Trophoblast cell (in vitro differentiated cells and primary cell): Measurements from ENCODE around the gene CCDC63.

Source experiments
- DNase-seq, 2 donors: peaks; one replicate each; pipeline ENCODE4 v3.0.0-alpha.2; 2016
- H2AFZ ChIP-seq: 2 replicates; pipeline ENCODE4 v1.6.1; 2013; ENCODE audit warnings: low read length, moderate library complexity, mild to moderate bottlenecking; ENCODE audit not compliant: insufficient read depth, poor library complexity
- H2AK5ac ChIP-seq: 2 replicates; pipeline ENCODE4 v1.6.1; 2013; ENCODE audit warnings: mild to moderate bottlenecking, low read length
- H2BK120ac ChIP-seq: 2 replicates; pipeline ENCODE4 v1.6.1; 2013; ENCODE audit warnings: low read length, mild to moderate bottlenecking, moderate library complexity; ENCODE audit not compliant: insufficient read depth, poor library complexity
- H2BK12ac ChIP-seq: 2 replicates; pipeline ENCODE4 v1.6.1; 2013; ENCODE audit warnings: mild to moderate bottlenecking, low read length, moderate library complexity
- H2BK5ac ChIP-seq: 2 replicates; pipeline ENCODE4 v1.6.1; 2013; ENCODE audit warnings: low read length, low read depth, moderate library complexity, mild to moderate bottlenecking; ENCODE audit not compliant: poor library complexity
- H3K14ac ChIP-seq: 2 replicates; pipeline ENCODE4 v1.6.1; 2013; ENCODE audit warnings: mild to moderate bottlenecking, low read length
- H3K18ac ChIP-seq: 2 replicates; pipeline ENCODE4 v1.6.1; 2013; ENCODE audit warnings: mild to moderate bottlenecking, low read length
- H3K23ac ChIP-seq: 2 replicates; pipeline ENCODE4 v1.6.1; 2013; ENCODE audit warnings: low read length
- H3K27ac ChIP-seq: 2 replicates; pipeline ENCODE4 v1.5.1; 2013; ENCODE audit warnings: low read depth, mild to moderate bottlenecking, inconsistent platforms, low read length, moderate library complexity
- H3K27me3 ChIP-seq: 2 replicates; pipeline ENCODE4 v1.6.1; 2013; ENCODE audit warnings: inconsistent platforms, mild to moderate bottlenecking, low read length, moderate library complexity; ENCODE audit not compliant: insufficient read depth
- H3K36me3 ChIP-seq, 2 experiments: 1 replicate in 1 of 2; 2 replicates in 1 of 2; pipeline ENCODE4 v1.6.1; 2013; ENCODE audit warnings: low read length in 2 of 2, mild to moderate bottlenecking in 2 of 2, moderate library complexity in 1 of 2; ENCODE audit not compliant: insufficient read depth in 2 of 2, control insufficient read depth in 1 of 2
- H3K4ac ChIP-seq: 2 replicates; pipeline ENCODE4 v1.6.1; 2013; ENCODE audit warnings: low read depth, mild to moderate bottlenecking, low read length, moderate library complexity
- H3K4me1 ChIP-seq, 2 experiments: 1 replicate in 1 of 2; 2 replicates in 1 of 2; pipeline ENCODE4 v1.6.1; 2013; ENCODE audit warnings: low read length in 2 of 2, mild to moderate bottlenecking in 2 of 2, moderate library complexity in 1 of 2; ENCODE audit not compliant: insufficient read depth in 2 of 2, control insufficient read depth in 1 of 2
- H3K4me2 ChIP-seq: 2 replicates; pipeline ENCODE4 v1.6.1; 2013; ENCODE audit warnings: inconsistent platforms, mild to moderate bottlenecking, low read length, moderate library complexity
- H3K4me3 ChIP-seq: 2 replicates; pipeline ENCODE4 v1.5.1; 2013; ENCODE audit warnings: mild to moderate bottlenecking, low read depth, low read length, inconsistent platforms
- H3K79me1 ChIP-seq: one replicate; pipeline ENCODE4 v1.6.1; 2013; ENCODE audit warnings: low read length
- H3K79me2 ChIP-seq: 2 replicates; pipeline ENCODE4 v1.6.1; 2013; ENCODE audit warnings: low read length, mild to moderate bottlenecking; ENCODE audit not compliant: control insufficient read depth, insufficient read depth, poor library complexity
- H3K9ac ChIP-seq: 2 replicates; pipeline ENCODE4 v1.6.1; 2013; ENCODE audit warnings: mild to moderate bottlenecking, low read length
- H3K9me3 ChIP-seq: 2 replicates; pipeline ENCODE4 v1.6.1; 2013; ENCODE audit warnings: low read depth, mild to moderate bottlenecking, control low read depth, inconsistent platforms, low read length; ENCODE audit not compliant: insufficient read depth
- H4K12ac ChIP-seq: 2 replicates; pipeline ENCODE4 v1.6.1; 2013; ENCODE audit warnings: low read depth, mild to moderate bottlenecking, low read length, moderate library complexity
- H4K8ac ChIP-seq: 2 replicates; pipeline ENCODE4 v1.6.1; 2013; ENCODE audit warnings: low read depth, mild to moderate bottlenecking, low read length, moderate library complexity
- H4K91ac ChIP-seq: one replicate; pipeline ENCODE4 v1.6.1; 2013; ENCODE audit warnings: low read depth, mild to moderate bottlenecking, low read length, moderate library complexity
- WGBS: extraction: QIAGEN DNeasy Blood & Tissue Kit; methylation state at CpG from one replicate; pipeline ENCODE4 v1.1.7; 2013; ENCODE audit warnings: missing lambda C conversion rate; ENCODE audit not compliant: insufficient read length, insufficient coverage; ENCODE audit errors: extremely low coverage; 5-methylcytosine and 5-hydroxymethylcytosine counted together

The CCDC63 gene

DNA sequence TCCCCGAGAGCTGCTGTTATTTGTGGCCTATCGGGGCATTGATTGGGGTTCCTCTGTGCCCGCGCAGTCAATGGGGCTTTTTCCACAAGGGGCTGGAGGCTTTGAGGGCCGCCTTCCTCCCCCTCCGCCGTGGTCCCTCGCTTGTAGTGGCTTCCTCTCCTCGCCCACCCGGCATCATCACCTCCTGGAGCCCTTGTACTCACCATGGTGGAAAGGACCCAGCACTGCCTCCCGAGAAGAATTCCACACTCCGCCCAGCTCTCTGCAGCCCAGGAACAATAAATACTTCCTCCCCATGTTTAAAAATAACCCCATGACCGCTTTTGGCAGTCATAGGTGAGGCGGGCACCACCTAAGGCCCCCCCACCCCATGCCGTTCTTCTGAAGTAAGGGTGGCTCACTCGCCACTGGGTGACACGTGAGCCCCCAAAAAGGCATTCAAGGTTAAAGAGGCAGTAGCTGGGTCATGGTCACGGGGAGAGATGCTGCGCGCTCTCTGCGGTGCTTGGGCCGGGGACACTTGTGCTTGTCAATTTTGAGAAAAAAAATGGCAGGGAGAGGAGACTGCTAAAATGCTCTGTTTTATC lies 73.6 kb downstream of the CCDC63 start, which contains the start of gene MYL2:
Gene MYL2, minus strand, starts transcription at position 256 of the 587 bp plus-strand sequence. Its CDS starts 50 bp downstream, at position 206.
- H2BK12ac ChIP-seq: no peak within 1 kb of the TSS

DNA sequence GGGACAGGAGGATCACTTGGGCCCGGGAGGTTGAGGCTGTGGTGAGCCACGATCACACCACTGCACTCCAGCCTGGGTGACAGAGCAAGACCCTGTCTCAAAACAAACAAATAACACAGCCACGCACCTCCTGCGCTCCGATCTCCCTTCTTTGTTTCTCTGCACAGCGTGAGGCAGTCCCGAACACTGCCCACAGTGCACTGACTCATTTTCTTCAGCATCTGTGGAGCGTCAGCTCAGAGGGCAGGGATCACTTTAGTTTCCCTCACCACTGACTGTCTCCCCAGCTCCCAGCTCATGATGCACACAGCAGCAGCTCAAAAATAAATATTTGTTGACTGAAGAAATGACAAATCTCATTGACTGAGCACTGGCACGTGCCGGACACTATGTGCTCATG lies 74.5 kb downstream of the CCDC63 start:
- WGBS: no CpG with 5 or more reads among the region's 10 CpGs
- no peaks in the 10 kb centered on the region for H3K36me3 ChIP-seq
- DNase-seq: no peak
- H2AFZ ChIP-seq: no peak overlapping the region
- no peak overlapping the region for H4K8ac ChIP-seq
- H3K4me3 ChIP-seq: no peak overlapping the region
- no peak overlapping the region for H2BK12ac ChIP-seq
- H3K14ac ChIP-seq: no peak overlapping the region
- H3K4me2 ChIP-seq: no peak overlapping the region
- no peak overlapping the region for H4K12ac ChIP-seq
- H3K4me1 ChIP-seq: peaks cover 0 to 2% of the 10 kb centered on the region in 2 experiments
- no peaks in the 10 kb centered on the region for H3K27me3 ChIP-seq
- no peak overlapping the region for H2BK5ac ChIP-seq
- no peak overlapping the region for H3K18ac ChIP-seq
- no peak overlapping the region for H2AK5ac ChIP-seq
- no peak overlapping the region for H3K27ac ChIP-seq
- H3K4ac ChIP-seq: no peak overlapping the region
- H3K9me3 ChIP-seq: no peaks in the 10 kb centered on the region
- H2BK120ac ChIP-seq: no peak overlapping the region
- no peak overlapping the region for H4K91ac ChIP-seq
- H3K9ac ChIP-seq: no peak overlapping the region
- no peaks in the 10 kb centered on the region for H3K79me1 ChIP-seq
- no peaks in the 10 kb centered on the region for H3K79me2 ChIP-seq
- no peak overlapping the region for H3K23ac ChIP-seq

More for the DNA sequence above, 73.6 kb downstream of the CCDC63 start, which contains the start of gene MYL2:
- no peak within 1 kb of the TSS for H2BK5ac ChIP-seq
- no peaks in the 10 kb centered on the region for H3K27me3 ChIP-seq
- no peaks in the 10 kb centered on the region for H3K9me3 ChIP-seq
- WGBS: no CpG with 5 or more reads among the region's 22 CpGs
- H2AFZ ChIP-seq: no peak within 1 kb of the TSS
- no peak within 1 kb of the TSS for H3K4me3 ChIP-seq
- no peaks in the 10 kb centered on the region for H3K79me2 ChIP-seq
- no peak within 1 kb of the TSS for H2BK120ac ChIP-seq
- no peak within 1 kb of the TSS for H2AK5ac ChIP-seq
- H3K27ac ChIP-seq: no peak within 1 kb of the TSS
- H3K4me2 ChIP-seq: no peak within 1 kb of the TSS
- no peak for DNase-seq
- H3K36me3 ChIP-seq: no peaks in the 10 kb centered on the region
- H4K91ac ChIP-seq: no peak within 1 kb of the TSS
- H3K23ac ChIP-seq: no peak within 1 kb of the TSS
- no peak within 1 kb of the TSS for H3K14ac ChIP-seq
- H3K79me1 ChIP-seq: no peaks in the 10 kb centered on the region
- H4K12ac ChIP-seq: no peak within 1 kb of the TSS
- no peak within 1 kb of the TSS for H3K4ac ChIP-seq
- peaks cover 0 to 2% of the 10 kb centered on the region in 2 experiments for H3K4me1 ChIP-seq
- H3K18ac ChIP-seq: no peak within 1 kb of the TSS
- no peak within 1 kb of the TSS for H4K8ac ChIP-seq
- H3K9ac ChIP-seq: no peak within 1 kb of the TSS

DNA sequence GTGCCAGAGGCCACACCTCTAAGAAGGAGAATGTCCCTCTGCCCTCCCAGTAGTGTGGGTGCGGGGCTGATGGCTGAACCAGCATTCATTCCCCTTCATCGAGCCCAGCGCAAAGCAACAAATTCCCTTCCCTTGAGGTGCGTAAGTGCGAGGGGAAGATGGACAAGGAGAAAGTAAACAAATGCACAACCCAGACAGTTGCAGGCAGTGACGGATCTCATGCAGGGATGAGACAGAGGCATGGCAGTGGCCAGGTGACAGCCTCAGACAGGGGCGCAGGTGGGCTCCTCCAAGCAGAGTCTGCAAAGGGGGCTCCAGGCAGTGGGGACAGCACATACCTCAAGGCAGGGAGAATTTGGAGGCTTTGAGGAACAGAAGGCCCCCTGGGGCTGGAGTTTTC lies 75.9 kb downstream of the CCDC63 start:
- DNase-seq: no peak
- H3K27me3 ChIP-seq: no peaks in the 10 kb centered on the region
- H2BK12ac ChIP-seq: no peak overlapping the region
- no peak overlapping the region for H2AK5ac ChIP-seq
- H4K91ac ChIP-seq: no peak overlapping the region
- no peak overlapping the region for H2BK120ac ChIP-seq
- H3K4me2 ChIP-seq: no peak overlapping the region
- no peak overlapping the region for H2BK5ac ChIP-seq
- H3K9me3 ChIP-seq: no peaks in the 10 kb centered on the region
- no CpG with 5 or more reads among the region's 7 CpGs for WGBS
- no peak overlapping the region for H3K23ac ChIP-seq
- no peak overlapping the region for H3K9ac ChIP-seq
- no peaks in the 10 kb centered on the region for H3K36me3 ChIP-seq
- no peak overlapping the region for H3K4me3 ChIP-seq
- H4K12ac ChIP-seq: no peak overlapping the region
- H3K79me2 ChIP-seq: no peaks in the 10 kb centered on the region
- H3K79me1 ChIP-seq: no peaks in the 10 kb centered on the region
- no peak overlapping the region for H3K14ac ChIP-seq
- no peak overlapping the region for H3K27ac ChIP-seq
- H3K4ac ChIP-seq: no peak overlapping the region
- peaks cover 0 to 2% of the 10 kb centered on the region in 2 experiments for H3K4me1 ChIP-seq
- H3K18ac ChIP-seq: no peak overlapping the region
- no peak overlapping the region for H2AFZ ChIP-seq
- no peak overlapping the region for H4K8ac ChIP-seq

DNA sequence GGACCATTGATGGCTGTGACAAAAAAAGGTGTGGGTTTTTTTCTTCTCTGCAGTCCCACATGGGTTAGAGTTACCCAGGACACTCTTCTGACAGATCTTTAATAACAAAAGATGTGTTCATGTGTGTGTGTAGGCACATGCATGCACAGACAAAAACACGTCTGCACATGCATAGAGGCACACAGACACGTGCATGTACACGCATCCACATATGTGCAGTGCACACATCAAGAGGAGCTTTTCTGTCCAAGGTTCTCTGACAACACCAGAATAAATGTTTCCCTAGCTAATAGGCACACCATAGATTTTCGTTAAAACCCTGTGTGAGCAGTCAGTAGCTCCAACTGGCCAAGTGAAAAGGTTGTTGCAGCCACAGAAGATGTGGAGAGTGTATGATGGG lies 76.4 kb downstream of the CCDC63 start:
- no peak overlapping the region for H3K4me3 ChIP-seq
- no CpG with 5 or more reads among the region's 4 CpGs for WGBS

More for the DNA sequence above, 76.4 kb downstream of the CCDC63 start:
- Histone ChIP-seq H3K14ac (no peak overlapping the region), H3K27ac (no peak overlapping the region), H4K12ac (no peak overlapping the region), H3K36me3 (no peaks in the 10 kb centered on the region), H3K9me3 (no peaks in the 10 kb centered on the region), H2AFZ (no peak overlapping the region), H4K91ac (no peak overlapping the region), H3K23ac (no peak overlapping the region), H2AK5ac (no peak overlapping the region), H3K18ac (no peak overlapping the region), H2BK120ac (no peak overlapping the region), H4K8ac (no peak overlapping the region), H3K27me3 (no peaks in the 10 kb centered on the region), H3K79me2 (no peaks in the 10 kb centered on the region), H3K79me1 (no peaks in the 10 kb centered on the region), H3K4me2 (no peak overlapping the region), H2BK12ac (no peak overlapping the region), H3K9ac (no peak overlapping the region), H2BK5ac (no peak overlapping the region), H3K4ac (no peak overlapping the region), H3K4me1 (peaks cover 0 to 2% of the 10 kb centered on the region in 2 experiments)
- DNase-seq: no peak
